Right lobe of liver (tissue), 6 donors: Measurements from ENCODE around the gene EDC4. TPM values are rescaled to one million over a fixed set of nuclear protein-coding genes. Genes with fewer than 3 reads are reported as not detected.
A peak's percentile ranks its signal among the peaks of the same experiment; 100 is the strongest.
"Not testable (repeated sequence)": the region's sequence is repeated elsewhere in the genome, so short reads cannot be mapped to it uniquely, and the experiment has no call there.

ENCODE experiments used
- ATAC-seq, 4 donors: fragments of 200-7000 bp; cut with Tn5 transposase; one replicate each; pipeline ENCODE4 v1.9.1; 2020; ENCODE audit warnings: mild to moderate bottlenecking in 4 of 4, moderate library complexity in 4 of 4
- DNase-seq, 3 donors: peaks; one replicate each; pipeline ENCODE4 v3.0.0-alpha.2; 2020
- H3K27ac ChIP-seq, 3 donors: fragments of 200-600 bp; one replicate each; pipeline ENCODE4 v1.8.0; 2022
- H3K27me3 ChIP-seq, 2 donors: fragments of 200-600 bp; one replicate each; pipeline ENCODE4 v1.8.0; 2022
- H3K36me3 ChIP-seq, 4 donors: fragments of 200-600 bp; sonication (generic) in 1 of 4; one replicate each; pipeline versions ENCODE4 v1.5.1 to v1.8.0; 2017 to 2022; ENCODE audit warnings: control low read depth in 1 of 4
- H3K4me1 ChIP-seq, 4 donors: fragments of 200-600 bp; sonication (generic) in 1 of 4; one replicate each; pipeline versions ENCODE4 v1.5.1 to v1.8.0; 2017 to 2022; ENCODE audit warnings: control low read depth in 1 of 4
- H3K4me3 ChIP-seq, 3 donors: fragments of 200-600 bp; one replicate each; pipeline ENCODE4 v1.8.0; 2022
- H3K9me3 ChIP-seq, 4 donors: fragments of 200-600 bp; sonication (generic) in 1 of 4; one replicate each; pipeline versions ENCODE4 v1.5.1 to v1.8.0; 2017 to 2022; ENCODE audit warnings: control low read depth in 1 of 4
- CTCF ChIP-seq, 4 donors: fragments of 200-600 bp in 3 of 4; fragments of 450-650 bp in 1 of 4; IDR thresholded peaks; one replicate each; pipeline versions ENCODE4 v1.5.1 to v1.8.0; 2016 to 2022; ENCODE audit warnings: antibody characterized with exemption in 4 of 4, mild to moderate bottlenecking in 2 of 4
- POLR2A ChIP-seq: fragments of 450-650 bp; IDR thresholded peaks from one replicate; pipeline ENCODE4 v1.6.1; 2017; ENCODE audit warnings: antibody characterized with exemption, mild to moderate bottlenecking
- WGBS: methylation state at CpG from one replicate; pipeline ENCODE4 v1.1.6; 2018; ENCODE audit warnings: low coverage, low lambda C conversion rate; ENCODE audit not compliant: insufficient coverage; ENCODE audit errors: missing lambda C conversion rate; 5-methylcytosine and 5-hydroxymethylcytosine counted together
- intact Hi-C, 2 donors: fragments of 100-400 bp; cut with DNase I; formaldehyde crosslinking; loops; one replicate each; pipeline versions ENCODE4 v1.11.2 to v1.14.1; 2022
- total RNA-seq, 6 experiments: library from RNA; depleted of rRNA in 2 of 6; stranded (reverse); fragments of >200 nt in 2 of 6; fragmentation: NEBNext Ultra II Directional in 3 of 6; extraction: Animal tissue kit (Norgen Biotek cat#: 25700) in 3 of 6; gene quantifications; one replicate each; pipeline versions ENCODE4 v1.1.0 to v1.2.4, GENCODE V29; 2016 to 2023
- donor health status: DM: no; HTN: yes; CAD: no.
- donor health status: DM: no; HTN: no; CAD: no.
- donor health status: DM: no; HTN: no; CAD: no.
- donor health status: DM: no; HTN: yes; CAD: no.
- donor health status: DM: no; HTN: yes; CAD: no.

Gene EDC4
- total RNA-seq, 6 experiments from 2014 or later, result 16.2 to 25.4 (median 19.5) TPM

- ATAC-seq (no peak), DNase-seq (no peak)
- WGBS, result no CpG with 5 or more reads among the region's 4 CpGs
- Histone ChIP-seq H3K9me3 (no peaks in the 10 kb centered on the region), H3K27ac (no peak overlapping the region), H3K27me3 (no peaks in the 10 kb centered on the region), H3K4me1 (peaks cover 0 to 9% (median 3%) of the 10 kb centered on the region in 4 donors), H3K36me3 (peaks cover 0 to 18% (median 5%) of the 10 kb centered on the region in 4 donors), H3K4me3 (no peak overlapping the region)
- intact Hi-C loops, result loop anchor here in 1 of 2 donors (10.0 kb wide), 1 partner anchor 96 kb away; no protein-coding TSS in a partner anchor
- no peak for TF ChIP-seq CTCF (IDR thresholded peaks at IDR 0.05)
- TF ChIP-seq POLR2A, result no peak
Measured at GRCh38 chr16:67828651-67829050, 44.2 kb upstream of the EDC4 start.

GRCh38 chr16:67833030-67833414 lies 39.8 kb upstream of the EDC4 start:
- intact Hi-C loops, result no loop called here
- H3K36me3 ChIP-seq, result peaks cover 0 to 18% (median 5%) of the 10 kb centered on the region in 4 donors
- WGBS, result 0% methylated on average over 3 of the region's 3 CpGs
- ATAC-seq, result peak in 1 of 4 donors; percentile 13
- H3K27me3 ChIP-seq, result no peaks in the 10 kb centered on the region
- no peak for DNase-seq
- no peak for TF ChIP-seq POLR2A
- no peaks in the 10 kb centered on the region for H3K9me3 ChIP-seq
- H3K4me3 ChIP-seq, result peak overlapping the region; percentile 76 to 94 (median 85)
- peaks cover 0 to 12% (median 3%) of the 10 kb centered on the region in 4 donors for H3K4me1 ChIP-seq
- peak overlapping the region in 2 of 3 donors; percentile 37 to 57 for H3K27ac ChIP-seq

- peaks cover 0 to 18% (median 5%) of the 10 kb centered on the region in 4 donors for H3K36me3 ChIP-seq
- H3K4me1 ChIP-seq, result peaks cover 0 to 12% (median 3%) of the 10 kb centered on the region in 4 donors
- H3K27ac ChIP-seq, result peak overlapping the region in 2 of 3 donors; percentile 37 to 57
- peak; percentile 92 to 94 (median 93) for DNase-seq
- no peaks in the 10 kb centered on the region for H3K9me3 ChIP-seq
- H3K27me3 ChIP-seq, result no peaks in the 10 kb centered on the region
- intact Hi-C loops, result no loop called here
- peak; percentile 68 for TF ChIP-seq POLR2A
- TF ChIP-seq CTCF (IDR thresholded peaks at IDR 0.05), result no peak
- 3% methylated on average over 12 of the region's 49 CpGs for WGBS
- peak overlapping the region; percentile 76 to 94 (median 85) for H3K4me3 ChIP-seq
- ATAC-seq, result peak; percentile 97 to 100 (median 99)
Measured at GRCh38 chr16:67833415-67834241, 39.2 kb upstream of the EDC4 start.

GRCh38 chr16:67834242-67834614 lies 38.6 kb upstream of the EDC4 start:
- Histone ChIP-seq H3K4me1 (peaks cover 0 to 12% (median 3%) of the 10 kb centered on the region in 4 donors), H3K27ac (peak overlapping the region in 1 of 3 donors; percentile 37), H3K36me3 (peaks cover 0 to 16% (median 5%) of the 10 kb centered on the region in 4 donors), H3K27me3 (no peaks in the 10 kb centered on the region), H3K4me3 (peak overlapping the region; percentile 76 to 94 (median 85)), H3K9me3 (no peaks in the 10 kb centered on the region)
- intact Hi-C loops, result no loop called here
- 79% methylated on average over 10 of the region's 10 CpGs for WGBS
- no peak for ATAC-seq
- TF ChIP-seq CTCF (IDR thresholded peaks at IDR 0.05) (no peak), POLR2A (no peak)
- DNase-seq, result no peak

- H3K4me1 ChIP-seq, result peaks cover 0 to 16% (median 3%) of the 10 kb centered on the region in 4 donors
- DNase-seq, H3K36me3 ChIP-seq, H3K27ac ChIP-seq, H3K9me3 ChIP-seq, intact Hi-C loops, ATAC-seq, H3K27me3 ChIP-seq, H3K4me3 ChIP-seq: not testable (repeated sequence)
- 83% methylated on average over 5 of the region's 10 CpGs for WGBS
Measured at GRCh38 chr16:67837190-67837589, 35.7 kb upstream of the EDC4 start.
